HG02970 (cell line): ENCODE data around the gene SLC35F1.

Experiments used
- ATAC-seq: cut with Tn5 transposase; IDR thresholded peaks from one replicate; pipeline ENCODE4 v1.9.1; 2021; ENCODE audit warnings: mild to moderate bottlenecking, moderate library complexity, moderate number of reproducible peaks; ENCODE audit not compliant: unreplicated experiment, low FRiP score

The SLC35F1 gene

GRCh38 chr6:118100717-118101116, 193.7 kb downstream of the SLC35F1 start:
- no peak for ATAC-seq

GRCh38 chr6:118101220-118101619, 194.2 kb downstream of the SLC35F1 start:
- no peak for ATAC-seq

- no peak for ATAC-seq
Measured at GRCh38 chr6:118101831-118102345, 194.8 kb downstream of the SLC35F1 start.

GRCh38 chr6:118102401-118102800, 195.3 kb downstream of the SLC35F1 start:
- ATAC-seq, result no peak

GRCh38 chr6:118103381-118104146, 196.5 kb downstream of the SLC35F1 start:
- ATAC-seq, result no peak

- ATAC-seq, result no peak
Measured at GRCh38 chr6:118122161-118122725, 215.2 kb downstream of the SLC35F1 start.

- no peak for ATAC-seq
Measured at GRCh38 chr6:118122801-118123200, 215.7 kb downstream of the SLC35F1 start.

GRCh38 chr6:118123503-118124037, 216.5 kb downstream of the SLC35F1 start:
- ATAC-seq, result no peak

- ATAC-seq, result no peak
Measured at GRCh38 chr6:118124851-118125250, 217.8 kb downstream of the SLC35F1 start.

GRCh38 chr6:118128755-118129154, 221.7 kb downstream of the SLC35F1 start:
- ATAC-seq, result no peak

- ATAC-seq, result no peak
Measured at GRCh38 chr6:118134206-118134605, 227.1 kb downstream of the SLC35F1 start.

GRCh38 chr6:118134736-118135135, 227.7 kb downstream of the SLC35F1 start:
- no peak for ATAC-seq

- no peak for ATAC-seq
Measured at GRCh38 chr6:118135371-118135770, 228.3 kb downstream of the SLC35F1 start.

GRCh38 chr6:118141211-118141610, 234.1 kb downstream of the SLC35F1 start:
- ATAC-seq, result no peak

GRCh38 chr6:118146584-118146983, 239.5 kb downstream of the SLC35F1 start:
- ATAC-seq, result no peak

- ATAC-seq, result no peak
Measured at GRCh38 chr6:118147511-118147910, 240.4 kb downstream of the SLC35F1 start.

GRCh38 chr6:118148561-118148960, 241.5 kb downstream of the SLC35F1 start:
- no peak for ATAC-seq

GRCh38 chr6:118152524-118152923, 245.5 kb downstream of the SLC35F1 start:
- ATAC-seq, result no peak

GRCh38 chr6:118161343-118161742, 254.3 kb downstream of the SLC35F1 start:
- ATAC-seq, result no peak

- no peak for ATAC-seq
Measured at GRCh38 chr6:118163542-118163941, 256.5 kb downstream of the SLC35F1 start.

GRCh38 chr6:118165500-118165899, 258.4 kb downstream of the SLC35F1 start:
- ATAC-seq, result no peak

- ATAC-seq, result no peak
Measured at GRCh38 chr6:118168421-118168820, 261.4 kb downstream of the SLC35F1 start.
